Hepatocyte (in vitro differentiated cells): ENCODE data around the gene BST2. TPM values are rescaled to one million over a fixed set of nuclear protein-coding genes. Genes with fewer than 3 reads are reported as not detected.

ENCODE experiments used
- DNase-seq: peaks from one replicate; pipeline ENCODE4 v3.0.0-alpha.2; 2016; ENCODE audit warnings: low spot score
- H2AFZ ChIP-seq: fragments of 200-600 bp; sonication (generic); 2 replicates; pipeline ENCODE4 v1.6.0; 2016; ENCODE audit warnings: antibody characterized with exemption, mild to moderate bottlenecking
- H3K27ac ChIP-seq: fragments of 200-600 bp; sonication (generic); 2 replicates; pipeline ENCODE4 v1.5.1; 2016; ENCODE audit warnings: mild to moderate bottlenecking
- H3K27me3 ChIP-seq: fragments of 200-600 bp; sonication (generic); 2 replicates; pipeline ENCODE4 v1.6.1; 2016
- H3K36me3 ChIP-seq: fragments of 200-600 bp; sonication (generic); replicated peaks from 2 replicates; pipeline ENCODE4 v1.5.1; 2016; ENCODE audit warnings: low read depth; ENCODE audit not compliant: insufficient read depth
- H3K4me1 ChIP-seq: fragments of 200-600 bp; sonication (generic); 2 replicates; pipeline ENCODE4 v1.5.1; 2016; ENCODE audit warnings: mild to moderate bottlenecking, moderate library complexity; ENCODE audit not compliant: insufficient read depth
- H3K4me2 ChIP-seq: fragments of 200-600 bp; sonication (generic); 2 replicates; pipeline ENCODE4 v1.6.0; 2016
- H3K4me3 ChIP-seq: fragments of 200-600 bp; sonication (generic); 2 replicates; pipeline ENCODE4 v1.5.1; 2016; ENCODE audit warnings: mild to moderate bottlenecking
- H3K79me2 ChIP-seq: fragments of 200-600 bp; sonication (generic); 2 replicates; pipeline ENCODE4 v1.6.0; 2017; ENCODE audit warnings: mild to moderate bottlenecking
- H3K9me2 ChIP-seq: fragments of 200-600 bp; sonication (generic); replicated peaks from 2 replicates; pipeline ENCODE4 v1.6.0; 2017; ENCODE audit warnings: mild to moderate bottlenecking; ENCODE audit not compliant: insufficient read depth
- H3K9me3 ChIP-seq: fragments of 200-600 bp; sonication (generic); 2 replicates; pipeline ENCODE4 v1.5.1; 2016; ENCODE audit warnings: low read depth, mild to moderate bottlenecking
- H4K20me1 ChIP-seq: fragments of 200-600 bp; sonication (generic); 2 replicates; pipeline ENCODE4 v1.6.0; 2016; ENCODE audit warnings: mild to moderate bottlenecking; ENCODE audit not compliant: insufficient read depth, poor library complexity, severe bottlenecking
- EZH2 ChIP-seq: fragments of 200-600 bp; sonication (generic); IDR thresholded peaks from 2 replicates; pipeline ENCODE4 v1.6.1; 2016; ENCODE audit warnings: antibody characterized with exemption, mild to moderate bottlenecking, borderline replicate concordance
- EZH2phosphoT487 ChIP-seq: fragments of 200-600 bp; sonication (generic); IDR thresholded peaks from one replicate; pipeline ENCODE4 v1.6.1; 2018; ENCODE audit warnings: antibody characterized with exemption, mild to moderate bottlenecking, low read depth, moderate library complexity; ENCODE audit not compliant: unreplicated experiment, severe bottlenecking
- WGBS: methylation state at CpG from one replicate; pipeline ENCODE4 v1.1.6; 2016; ENCODE audit warnings: low lambda C conversion rate; ENCODE audit errors: missing lambda C conversion rate; 5-methylcytosine and 5-hydroxymethylcytosine counted together
- polyA plus RNA-seq: library from polyadenylated mRNA; unstranded; fragments of >200 nt; fragmentation: Nextera tagmentation; extraction: Ambion mirVana; gene quantifications from 2 replicates; pipeline ENCODE4 v1.2.1, GENCODE V29; 2016
- total RNA-seq: library from RNA; depleted of rRNA; stranded (reverse); fragments of >200 nt; gene quantifications from 2 replicates; pipeline ENCODE4 v1.2.3, GENCODE V29; 2014
- TF ChIP-seq, protein P1 (sequence below): fragments of 200-600 bp; sonication (generic); IDR thresholded peaks from 2 replicates; pipeline ENCODE4 v1.5.1; 2016; ENCODE audit warnings: antibody characterized with exemption, mild to moderate bottlenecking; ENCODE audit not compliant: poor library complexity

The BST2 gene
- total and polyA plus RNA-seq, 2 experiments from 2014 or later = 43.2 to 129 TPM

DNA sequence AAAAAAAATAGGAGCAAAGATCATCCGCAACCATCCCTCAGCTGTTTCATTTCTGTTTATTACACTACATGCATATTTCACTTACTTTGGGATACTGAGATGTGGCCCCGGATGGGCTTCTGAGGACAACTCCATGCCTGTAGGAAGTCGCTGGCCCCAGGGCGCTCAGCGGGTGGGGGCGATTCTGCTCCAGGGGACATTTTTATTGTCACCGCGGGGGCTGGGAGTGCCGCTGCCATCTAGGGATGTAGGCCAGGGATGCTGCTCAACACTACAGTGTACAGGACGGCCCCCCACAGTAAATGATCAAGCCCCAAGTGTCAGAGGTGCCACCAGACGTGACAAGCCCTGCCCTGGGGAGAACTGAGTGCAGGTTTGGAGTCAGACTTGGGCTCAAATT lies 6.4 kb upstream of the BST2 start:
- DNase-seq = no peak
- Histone ChIP-seq H2AFZ (no peak overlapping the region), H3K27ac (no peak overlapping the region), H3K9me3 (no peaks in the 10 kb centered on the region), H3K27me3 (no peaks in the 10 kb centered on the region), H4K20me1 (no peaks in the 10 kb centered on the region), H3K79me2 (no peaks in the 10 kb centered on the region), H3K4me2 (no peak overlapping the region), H3K4me1 (peaks cover 11% of the 10 kb centered on the region), H3K4me3 (no peak overlapping the region), H3K36me3 (no peaks in the 10 kb centered on the region), H3K9me2 (no peaks in the 10 kb centered on the region)
- TF ChIP-seq EZH2phosphoT487 = no peak
- WGBS = 71% methylated on average over 11 of the region's 11 CpGs

DNA sequence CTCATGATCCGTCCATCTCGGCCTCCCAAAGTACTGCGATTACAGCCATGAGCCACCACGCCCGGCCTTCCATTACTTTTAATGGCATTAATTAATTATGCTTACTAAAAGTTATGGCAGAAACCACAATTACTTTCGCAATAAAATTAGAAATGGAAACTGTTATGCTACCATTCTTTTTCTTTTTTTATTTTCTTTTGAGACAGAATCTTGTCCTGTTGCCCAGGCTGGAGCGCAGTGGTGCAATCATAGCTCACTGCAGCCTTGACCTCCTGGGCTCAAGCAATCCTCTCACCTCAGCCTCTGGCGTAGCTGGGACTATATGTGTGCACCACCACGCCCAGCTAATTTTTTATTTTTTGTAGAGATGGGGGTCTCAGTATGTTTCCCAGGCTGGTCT lies 4.6 kb upstream of the BST2 start:
- H3K9me3 ChIP-seq = no peaks in the 10 kb centered on the region
- H3K4me1 ChIP-seq = peaks cover 5% of the 10 kb centered on the region
- no peaks in the 10 kb centered on the region for H4K20me1 ChIP-seq
- no peaks in the 10 kb centered on the region for H3K36me3 ChIP-seq
- H3K27me3 ChIP-seq = no peaks in the 10 kb centered on the region
- 96% methylated on average over 9 of the region's 9 CpGs for WGBS
- H2AFZ ChIP-seq = no peak overlapping the region
- no peaks in the 10 kb centered on the region for H3K9me2 ChIP-seq
- TF ChIP-seq EZH2 (no peak), EZH2phosphoT487 (no peak)
- TF ChIP-seq, protein P1, sequence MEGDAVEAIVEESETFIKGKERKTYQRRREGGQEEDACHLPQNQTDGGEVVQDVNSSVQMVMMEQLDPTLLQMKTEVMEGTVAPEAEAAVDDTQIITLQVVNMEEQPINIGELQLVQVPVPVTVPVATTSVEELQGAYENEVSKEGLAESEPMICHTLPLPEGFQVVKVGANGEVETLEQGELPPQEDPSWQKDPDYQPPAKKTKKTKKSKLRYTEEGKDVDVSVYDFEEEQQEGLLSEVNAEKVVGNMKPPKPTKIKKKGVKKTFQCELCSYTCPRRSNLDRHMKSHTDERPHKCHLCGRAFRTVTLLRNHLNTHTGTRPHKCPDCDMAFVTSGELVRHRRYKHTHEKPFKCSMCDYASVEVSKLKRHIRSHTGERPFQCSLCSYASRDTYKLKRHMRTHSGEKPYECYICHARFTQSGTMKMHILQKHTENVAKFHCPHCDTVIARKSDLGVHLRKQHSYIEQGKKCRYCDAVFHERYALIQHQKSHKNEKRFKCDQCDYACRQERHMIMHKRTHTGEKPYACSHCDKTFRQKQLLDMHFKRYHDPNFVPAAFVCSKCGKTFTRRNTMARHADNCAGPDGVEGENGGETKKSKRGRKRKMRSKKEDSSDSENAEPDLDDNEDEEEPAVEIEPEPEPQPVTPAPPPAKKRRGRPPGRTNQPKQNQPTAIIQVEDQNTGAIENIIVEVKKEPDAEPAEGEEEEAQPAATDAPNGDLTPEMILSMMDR = no peak
- H3K27ac ChIP-seq = no peak overlapping the region
- H3K4me3 ChIP-seq = no peak overlapping the region
- no peak for DNase-seq
- H3K4me2 ChIP-seq = no peak overlapping the region
- H3K79me2 ChIP-seq = no peaks in the 10 kb centered on the region

DNA sequence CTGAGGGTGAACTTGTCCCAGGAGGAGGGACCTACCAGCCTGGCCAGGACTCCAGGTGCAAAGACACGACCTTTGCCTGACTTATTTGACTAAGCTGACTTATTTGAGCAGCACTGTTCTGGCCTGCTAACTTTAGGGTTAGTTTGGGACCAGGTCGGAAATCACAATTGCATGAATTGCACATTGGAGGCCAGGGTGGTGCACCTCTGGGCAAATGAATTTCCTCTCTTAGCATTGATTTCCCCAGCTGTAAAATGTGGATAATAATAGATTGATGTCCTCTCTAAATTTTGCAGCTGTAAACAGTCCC lies 1.4 kb upstream of the BST2 start:
- Histone ChIP-seq H2AFZ (no peak overlapping the region), H3K9me3 (no peaks in the 10 kb centered on the region), H3K4me2 (peak overlapping the region; percentile 31), H4K20me1 (no peaks in the 10 kb centered on the region), H3K4me1 (no peaks in the 10 kb centered on the region), H3K27me3 (no peaks in the 10 kb centered on the region), H3K27ac (no peak overlapping the region), H3K36me3 (no peaks in the 10 kb centered on the region), H3K79me2 (no peaks in the 10 kb centered on the region), H3K4me3 (no peak overlapping the region), H3K9me2 (no peaks in the 10 kb centered on the region)
- TF ChIP-seq EZH2phosphoT487 = no peak
- no peak for TF ChIP-seq EZH2
- TF ChIP-seq, protein P1 = no peak
- DNase-seq = no peak
- WGBS = 69% methylated on average over 2 of the region's 2 CpGs

DNA sequence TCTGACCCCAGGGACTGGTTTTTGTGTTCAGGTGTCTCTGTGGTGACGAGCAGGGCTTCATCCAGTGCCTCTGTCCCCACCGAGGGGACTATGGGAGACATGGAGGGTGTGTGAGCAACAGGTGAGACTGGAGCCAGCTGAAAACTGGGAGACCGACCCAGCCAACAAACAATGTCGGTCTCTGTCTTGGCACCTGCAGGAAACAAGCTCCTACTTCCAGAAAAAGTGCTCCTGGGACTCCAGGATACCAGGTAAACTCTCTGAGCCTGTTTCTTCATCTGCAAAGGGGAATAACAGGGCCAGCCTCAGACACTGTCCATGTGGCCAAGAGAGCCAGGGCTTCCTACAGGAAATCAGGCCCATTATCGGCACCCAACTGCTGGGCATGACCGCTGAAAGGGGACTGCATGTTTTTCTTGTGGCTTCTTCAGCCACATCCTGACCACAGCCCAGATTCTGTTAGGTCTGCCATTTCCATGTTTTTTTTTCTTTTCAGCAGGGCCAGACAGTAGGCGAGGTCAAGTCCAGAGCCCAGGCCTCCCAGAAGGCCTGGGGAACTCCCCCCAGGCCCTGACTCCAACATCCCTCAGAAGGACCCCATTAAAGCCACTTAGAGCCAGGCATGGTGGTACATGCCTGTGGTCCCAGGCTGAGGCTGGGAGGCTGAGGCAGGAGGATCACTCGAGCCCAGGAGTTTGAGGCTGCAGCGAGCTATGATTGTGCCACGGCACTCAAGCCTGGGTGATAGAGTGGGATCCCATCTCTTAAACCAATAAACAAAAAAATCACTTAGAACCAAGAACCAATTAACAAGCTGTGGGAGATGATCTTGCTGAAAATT lies 836 bp upstream of the BST2 start:
- Histone ChIP-seq H3K4me1 (no peaks in the 10 kb centered on the region), H2AFZ (no peak overlapping the region), H3K4me2 (peak overlapping the region; percentile 24), H3K27ac (peak overlapping the region; percentile 49), H3K79me2 (no peaks in the 10 kb centered on the region), H4K20me1 (no peaks in the 10 kb centered on the region), H3K9me2 (no peaks in the 10 kb centered on the region), H3K4me3 (no peak overlapping the region), H3K27me3 (no peaks in the 10 kb centered on the region), H3K36me3 (no peaks in the 10 kb centered on the region), H3K9me3 (no peaks in the 10 kb centered on the region)
- WGBS = 91% methylated on average over 10 of the region's 10 CpGs
- no peak for DNase-seq
- TF ChIP-seq, protein P1 = no peak
- TF ChIP-seq EZH2 (no peak), EZH2phosphoT487 (no peak)
